ENCODE results near the gene TCERG1.

DNA sequence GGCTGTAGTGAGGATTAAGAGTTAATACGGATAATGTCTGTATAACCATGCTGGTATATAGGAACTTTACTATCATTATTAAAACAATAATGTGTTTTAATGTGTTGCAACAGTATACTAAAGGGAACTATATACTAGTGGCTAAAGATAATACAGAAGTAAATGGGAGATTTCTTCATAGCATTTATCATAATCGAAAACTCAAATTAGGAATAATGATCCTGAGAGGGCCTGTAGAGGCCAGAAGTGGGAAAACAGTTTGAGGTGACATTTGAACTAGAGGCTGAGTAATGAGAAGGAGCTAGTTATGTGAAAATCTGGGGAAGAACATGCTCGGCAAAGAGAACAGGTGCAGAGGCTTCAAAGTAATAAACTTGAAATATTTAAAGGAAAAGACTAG lies 2.9 kb downstream of the TCERG1 start:
- TF ChIP-seq, protein P1, sequence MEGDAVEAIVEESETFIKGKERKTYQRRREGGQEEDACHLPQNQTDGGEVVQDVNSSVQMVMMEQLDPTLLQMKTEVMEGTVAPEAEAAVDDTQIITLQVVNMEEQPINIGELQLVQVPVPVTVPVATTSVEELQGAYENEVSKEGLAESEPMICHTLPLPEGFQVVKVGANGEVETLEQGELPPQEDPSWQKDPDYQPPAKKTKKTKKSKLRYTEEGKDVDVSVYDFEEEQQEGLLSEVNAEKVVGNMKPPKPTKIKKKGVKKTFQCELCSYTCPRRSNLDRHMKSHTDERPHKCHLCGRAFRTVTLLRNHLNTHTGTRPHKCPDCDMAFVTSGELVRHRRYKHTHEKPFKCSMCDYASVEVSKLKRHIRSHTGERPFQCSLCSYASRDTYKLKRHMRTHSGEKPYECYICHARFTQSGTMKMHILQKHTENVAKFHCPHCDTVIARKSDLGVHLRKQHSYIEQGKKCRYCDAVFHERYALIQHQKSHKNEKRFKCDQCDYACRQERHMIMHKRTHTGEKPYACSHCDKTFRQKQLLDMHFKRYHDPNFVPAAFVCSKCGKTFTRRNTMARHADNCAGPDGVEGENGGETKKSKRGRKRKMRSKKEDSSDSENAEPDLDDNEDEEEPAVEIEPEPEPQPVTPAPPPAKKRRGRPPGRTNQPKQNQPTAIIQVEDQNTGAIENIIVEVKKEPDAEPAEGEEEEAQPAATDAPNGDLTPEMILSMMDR (IDR thresholded peaks at IDR 0.05) = no peak
- no peak for TF ChIP-seq EZH2 (IDR thresholded peaks at IDR 0.05; ENCODE audit: borderline replicate concordance, insufficient read depth, low read depth, low read length, poor library complexity, severe bottlenecking)
